Heart left ventricle (tissue), 13 donors: Measurements from ENCODE around the gene ABHD12B.

ENCODE experiments used
- CTCF ChIP-seq, 12 donors: fragments of 200-600 bp; sonication (generic) in 4 of 12; IDR thresholded peaks; one replicate each; pipeline versions ENCODE4 v1.5.0 to v1.8.0; 2018 to 2022; ENCODE audit warnings: antibody characterized with exemption in 12 of 12, mild to moderate bottlenecking in 5 of 12
- POLR2A ChIP-seq, 2 donors: fragments of 450-650 bp; IDR thresholded peaks; one replicate each; pipeline ENCODE4 v1.6.1; 2017; ENCODE audit warnings: antibody characterized with exemption in 2 of 2, mild to moderate bottlenecking in 2 of 2, moderate library complexity in 2 of 2
- donor health status: ischemic (EF 13 %, LVEDD 7.1; RV severe dilation, severe dysfunction).
- donor health status: DM: no; HTN: yes; CAD: no.
- donor health status: DM: no; HTN: no; CAD: no.
- donor health status: ischemic (EF 25% LVEDD 6.9; RV normal size, moderate dysfunction).
- donor health status: ischemic (EF 25% LVEDD 5.7; RV mildly dilated, moderate dysfunction).
- donor health status: ischemic (EF 35%, LVEDD 5.7; RV mildly dilated, moderate dysfunction).
- donor health status: nonischemic (EF 11% LVEDD 7.7; RV severe dilation, severe dysfunction).
- donor health status: DM: yes; HTN: yes; CAD: no.
- donor health status: PGD.
- donor health status: ischemic (EF 29% LVEDD 5.4; RV normal size, mild dysfunction).
- donor health status: nonischemic (EF 23%, LVEDD 6.1; RV moderate dilation, normal function).

DNA sequence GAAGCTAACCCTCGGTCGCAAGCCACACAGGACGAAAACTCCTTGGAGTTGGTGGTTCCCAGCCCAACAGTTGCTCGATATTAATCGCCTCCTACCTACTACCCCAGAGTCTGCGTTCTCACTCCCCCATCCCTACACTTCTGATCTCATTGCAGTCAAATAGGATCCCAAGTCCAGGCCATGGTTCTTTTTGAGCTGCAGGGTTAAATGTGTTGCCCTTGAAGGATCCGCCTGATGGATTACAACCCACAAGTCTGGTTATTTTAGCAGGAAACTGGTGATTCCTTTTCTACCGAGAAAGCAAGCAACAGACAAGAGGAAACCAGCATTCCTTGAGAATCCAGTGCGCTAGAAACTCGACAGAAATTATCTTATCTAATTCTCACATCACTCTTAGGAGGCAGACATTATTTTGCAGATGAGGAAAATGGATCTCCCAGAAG lies 40.1 kb upstream of the ABHD12B start:
- TF ChIP-seq POLR2A (IDR thresholded peaks at IDR 0.05) (no peak), CTCF (IDR thresholded peaks at IDR 0.05) (no peak)
